ENCODE results near the gene TTI1. TPM values are rescaled to one million over a fixed set of nuclear protein-coding genes. Genes with fewer than 3 reads are reported as not detected.

Gene TTI1
- total and polyA plus RNA-seq, 9 of the 15 experiments (the other 6 are each of a cell fraction or from before 2014, with no cell fraction given) = 9.8 to 55.1 (median 39.4) TPM

DNA sequence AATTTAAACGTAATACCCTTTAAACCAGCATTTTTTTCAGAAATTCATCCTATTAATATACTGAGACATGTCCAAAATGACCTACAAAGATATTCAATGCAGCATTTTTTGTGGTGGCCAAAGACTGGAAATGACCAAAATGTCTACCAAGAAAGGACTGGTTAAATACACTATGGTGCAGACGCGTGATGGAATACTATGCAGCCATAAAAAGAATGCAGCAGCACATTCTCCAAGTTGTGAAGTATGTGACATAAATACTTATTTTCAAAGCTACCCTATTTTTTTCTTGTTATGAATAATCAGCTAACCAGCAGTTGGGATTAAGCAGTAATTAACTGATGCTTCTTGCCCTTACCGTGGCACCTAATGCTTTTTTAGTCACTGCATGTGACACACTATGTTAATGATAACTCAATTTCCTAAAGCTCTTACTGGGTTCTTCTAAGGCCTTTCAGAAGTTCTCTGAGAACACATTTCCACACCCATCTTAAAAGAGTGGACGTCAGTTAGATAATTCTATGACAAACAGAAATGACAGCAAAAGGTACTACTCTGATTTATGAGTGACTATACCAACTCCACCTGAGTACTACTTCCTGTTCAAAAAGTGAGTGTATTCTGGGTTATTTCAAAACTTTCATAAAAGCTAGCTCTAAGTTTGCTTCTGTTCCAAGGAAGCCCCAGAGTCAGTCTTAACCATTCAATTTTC lies 24.9 kb downstream of the TTI1 start (continued):
- TF ChIP-seq, protein P1, sequence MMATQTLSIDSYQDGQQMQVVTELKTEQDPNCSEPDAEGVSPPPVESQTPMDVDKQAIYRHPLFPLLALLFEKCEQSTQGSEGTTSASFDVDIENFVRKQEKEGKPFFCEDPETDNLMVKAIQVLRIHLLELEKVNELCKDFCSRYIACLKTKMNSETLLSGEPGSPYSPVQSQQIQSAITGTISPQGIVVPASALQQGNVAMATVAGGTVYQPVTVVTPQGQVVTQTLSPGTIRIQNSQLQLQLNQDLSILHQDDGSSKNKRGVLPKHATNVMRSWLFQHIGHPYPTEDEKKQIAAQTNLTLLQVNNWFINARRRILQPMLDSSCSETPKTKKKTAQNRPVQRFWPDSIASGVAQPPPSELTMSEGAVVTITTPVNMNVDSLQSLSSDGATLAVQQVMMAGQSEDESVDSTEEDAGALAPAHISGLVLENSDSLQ (IDR thresholded peaks at IDR 0.05) = no peak
- peak; percentile 22 for TF ChIP-seq MEIS2 (IDR thresholded peaks at IDR 0.05; ENCODE audit: partially characterized antibody)
- TF ChIP-seq AFF1 (IDR thresholded peaks at IDR 0.05; ENCODE audit: low read depth in 1 of 2, partially characterized antibody in 2 of 2) = no peak
- peak; percentile 58 for TF ChIP-seq ZNF146 (CRISPR knock-in tag; IDR thresholded peaks at IDR 0.05; ENCODE audit: unreplicated experiment)
